ENCODE results near the gene ERVH48-1. TPM values are rescaled to one million over a fixed set of nuclear protein-coding genes. Genes with fewer than 3 reads are reported as not detected.

Gene ERVH48-1
- total and polyA plus RNA-seq, 2 of the 8 experiments (the other 6 are each of a cell fraction or from before 2014, with no cell fraction given) = 4.2 to 17.7 TPM

DNA sequence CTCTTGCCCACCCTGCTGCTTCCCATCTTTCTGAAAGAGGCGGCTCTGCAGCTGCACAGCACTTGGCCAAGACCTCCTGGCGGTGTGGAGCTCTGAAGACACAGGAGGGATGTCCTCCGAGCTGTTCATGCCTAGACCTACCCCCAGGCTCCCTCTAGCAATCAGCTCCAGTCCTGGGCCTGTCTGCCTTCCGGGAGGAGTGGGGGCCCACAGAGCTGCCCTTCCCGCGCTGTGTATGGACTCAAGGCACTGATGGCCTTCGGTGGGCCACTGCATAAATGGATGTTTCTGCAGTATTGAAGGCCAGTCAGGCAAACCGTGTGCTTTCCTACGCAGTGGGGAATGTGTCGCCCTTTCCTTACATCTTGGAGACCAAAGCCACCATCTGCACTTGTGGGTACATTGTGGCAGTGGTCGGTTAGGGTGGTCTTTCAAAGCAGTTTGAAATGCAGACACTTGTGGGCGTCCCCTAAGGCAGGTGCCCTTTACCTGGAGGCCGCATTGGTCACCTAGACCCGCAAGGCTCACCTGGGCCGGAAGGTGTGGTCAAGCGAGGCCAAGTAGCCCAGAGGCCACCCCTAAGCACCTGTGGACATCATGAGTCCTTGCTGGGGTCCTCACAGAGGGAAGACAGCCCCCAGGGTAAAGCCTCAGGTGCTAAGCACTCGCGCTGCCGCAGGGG, 48.0 kb upstream of the ERVH48-1 start (continued):
- TF ChIP-seq CHD7 (IDR thresholded peaks at IDR 0.05; ENCODE audit: insufficient replicate concordance, low read length) (no peak), EP300 (IDR thresholded peaks at IDR 0.05; ENCODE audit: borderline replicate concordance in 1 of 2, low read depth in 2 of 2, low read length in 2 of 2) (no peak), EGR1 (IDR thresholded peaks at IDR 0.05; ENCODE audit: borderline replicate concordance, low read depth, low read length) (no peak), SIN3A (conservative IDR thresholded peaks at IDR 0.05 in 1 of 2, IDR thresholded peaks at IDR 0.05 in 1 of 2; ENCODE audit: low read depth in 1 of 2, low read length in 2 of 2) (no peak), SIRT6 (IDR thresholded peaks at IDR 0.05; ENCODE audit: low read length) (no peak), JUN (IDR thresholded peaks at IDR 0.05; ENCODE audit: low read depth, low read length) (no peak), HDAC2 (IDR thresholded peaks at IDR 0.05; ENCODE audit: borderline replicate concordance in 1 of 2, low read depth in 2 of 2, low read length in 2 of 2) (no peak), SP1 (IDR thresholded peaks at IDR 0.05; ENCODE audit: low read depth, low read length) (no peak)
- TF ChIP-seq, protein P1, sequence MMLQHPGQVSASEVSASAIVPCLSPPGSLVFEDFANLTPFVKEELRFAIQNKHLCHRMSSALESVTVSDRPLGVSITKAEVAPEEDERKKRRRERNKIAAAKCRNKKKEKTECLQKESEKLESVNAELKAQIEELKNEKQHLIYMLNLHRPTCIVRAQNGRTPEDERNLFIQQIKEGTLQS (IDR thresholded peaks at IDR 0.05; ENCODE audit: insufficient read depth, low read depth, low read length) = no peak
